ENCODE data around the gene CDK14.
"Not testable (repeated sequence)": the region's sequence is repeated elsewhere in the genome, so short reads cannot be mapped to it uniquely, and the experiment has no call there.

The CDK14 gene

GRCh38 chr7:90900628-90901356 lies 304.7 kb downstream of the CDK14 start:
- no peaks in the 10 kb centered on the region for H3K9me3 ChIP-seq (ENCODE audit: control insufficient read depth, insufficient read depth, low read length)
- H3K4me3 ChIP-seq (ENCODE audit: low read depth, low read length), result no peak overlapping the region
- no peaks in the 10 kb centered on the region for H3K36me3 ChIP-seq (ENCODE audit: control insufficient read depth, insufficient read depth, low read length)
- H3K4me1 ChIP-seq (ENCODE audit: control insufficient read depth, insufficient read depth, low read length), result peaks cover 3% of the 10 kb centered on the region
- no peak overlapping the region for H3K9ac ChIP-seq (ENCODE audit: low read depth, low read length)
- no peaks in the 10 kb centered on the region for H3K27me3 ChIP-seq (ENCODE audit: control insufficient read depth, insufficient read depth, low read length)

GRCh38 chr7:90903841-90904240 lies 307.7 kb downstream of the CDK14 start:
- Histone ChIP-seq H3K4me1 (ENCODE audit: control insufficient read depth, insufficient read depth, low read length) (peaks cover 3% of the 10 kb centered on the region), H3K4me3 (ENCODE audit: low read depth, low read length) (no peak overlapping the region), H3K9ac (ENCODE audit: low read depth, low read length) (no peak overlapping the region), H3K36me3 (ENCODE audit: control insufficient read depth, insufficient read depth, low read length) (no peaks in the 10 kb centered on the region), H3K27me3 (ENCODE audit: control insufficient read depth, insufficient read depth, low read length) (no peaks in the 10 kb centered on the region), H3K9me3 (ENCODE audit: control insufficient read depth, insufficient read depth, low read length) (no peaks in the 10 kb centered on the region)

GRCh38 chr7:90910136-90910535 lies 314.0 kb downstream of the CDK14 start:
- Histone ChIP-seq H3K36me3 (ENCODE audit: control insufficient read depth, insufficient read depth, low read length) (no peaks in the 10 kb centered on the region), H3K27me3 (ENCODE audit: control insufficient read depth, insufficient read depth, low read length) (no peaks in the 10 kb centered on the region)

GRCh38 chr7:90916319-90916718 lies 320.2 kb downstream of the CDK14 start:
- Histone ChIP-seq H3K9ac (ENCODE audit: low read depth, low read length) (no peak overlapping the region), H3K36me3 (ENCODE audit: control insufficient read depth, insufficient read depth, low read length) (no peaks in the 10 kb centered on the region), H3K27me3 (ENCODE audit: control insufficient read depth, insufficient read depth, low read length) (no peaks in the 10 kb centered on the region), H3K9me3 (ENCODE audit: control insufficient read depth, insufficient read depth, low read length) (no peaks in the 10 kb centered on the region), H3K4me3 (ENCODE audit: low read depth, low read length) (no peak overlapping the region), H3K4me1 (ENCODE audit: control insufficient read depth, insufficient read depth, low read length) (peaks cover under 1% of the 10 kb centered on the region)

More at GRCh38 chr7:90910136-90910535, 314.0 kb downstream of the CDK14 start:
- H3K9ac ChIP-seq (ENCODE audit: low read depth, low read length), result no peak overlapping the region
- no peak overlapping the region for H3K4me3 ChIP-seq (ENCODE audit: low read depth, low read length)
- no peaks in the 10 kb centered on the region for H3K9me3 ChIP-seq (ENCODE audit: control insufficient read depth, insufficient read depth, low read length)
- no peaks in the 10 kb centered on the region for H3K4me1 ChIP-seq (ENCODE audit: control insufficient read depth, insufficient read depth, low read length)

- Histone ChIP-seq H3K36me3 (ENCODE audit: control insufficient read depth, insufficient read depth, low read length) (no peaks in the 10 kb centered on the region), H3K4me1 (ENCODE audit: control insufficient read depth, insufficient read depth, low read length) (peaks cover 8% of the 10 kb centered on the region), H3K27me3 (ENCODE audit: control insufficient read depth, insufficient read depth, low read length) (no peaks in the 10 kb centered on the region), H3K9me3 (ENCODE audit: control insufficient read depth, insufficient read depth, low read length) (no peaks in the 10 kb centered on the region), H3K4me3 (ENCODE audit: low read depth, low read length) (no peak overlapping the region), H3K9ac (ENCODE audit: low read depth, low read length) (no peak overlapping the region)
These were observed 321.4 kb downstream of the CDK14 start for GRCh38 chr7:90917539-90917938.

GRCh38 chr7:90918303-90918702 lies 322.2 kb downstream of the CDK14 start:
- no peaks in the 10 kb centered on the region for H3K9me3 ChIP-seq (ENCODE audit: control insufficient read depth, insufficient read depth, low read length)
- peaks cover 8% of the 10 kb centered on the region for H3K4me1 ChIP-seq (ENCODE audit: control insufficient read depth, insufficient read depth, low read length)
- H3K36me3 ChIP-seq (ENCODE audit: control insufficient read depth, insufficient read depth, low read length), result no peaks in the 10 kb centered on the region
- H3K4me3 ChIP-seq (ENCODE audit: low read depth, low read length), result no peak overlapping the region
- no peak overlapping the region for H3K9ac ChIP-seq (ENCODE audit: low read depth, low read length)
- H3K27me3 ChIP-seq (ENCODE audit: control insufficient read depth, insufficient read depth, low read length), result no peaks in the 10 kb centered on the region

GRCh38 chr7:90919816-90920215 lies 323.7 kb downstream of the CDK14 start:
- Histone ChIP-seq H3K36me3 (ENCODE audit: control insufficient read depth, insufficient read depth, low read length) (no peaks in the 10 kb centered on the region), H3K27me3 (ENCODE audit: control insufficient read depth, insufficient read depth, low read length) (no peaks in the 10 kb centered on the region), H3K4me3 (ENCODE audit: low read depth, low read length) (no peak overlapping the region), H3K9me3 (ENCODE audit: control insufficient read depth, insufficient read depth, low read length) (no peaks in the 10 kb centered on the region), H3K4me1 (ENCODE audit: control insufficient read depth, insufficient read depth, low read length) (peaks cover 8% of the 10 kb centered on the region), H3K9ac (ENCODE audit: low read depth, low read length) (no peak overlapping the region)

GRCh38 chr7:90920336-90920735 lies 324.2 kb downstream of the CDK14 start:
- no peak overlapping the region for H3K9ac ChIP-seq (ENCODE audit: low read depth, low read length)
- H3K36me3 ChIP-seq (ENCODE audit: control insufficient read depth, insufficient read depth, low read length), result no peaks in the 10 kb centered on the region
- H3K4me3 ChIP-seq (ENCODE audit: low read depth, low read length), result no peak overlapping the region
- H3K27me3 ChIP-seq (ENCODE audit: control insufficient read depth, insufficient read depth, low read length), result no peaks in the 10 kb centered on the region
- no peaks in the 10 kb centered on the region for H3K9me3 ChIP-seq (ENCODE audit: control insufficient read depth, insufficient read depth, low read length)
- peaks cover 8% of the 10 kb centered on the region for H3K4me1 ChIP-seq (ENCODE audit: control insufficient read depth, insufficient read depth, low read length)

- Histone ChIP-seq H3K4me1 (ENCODE audit: control insufficient read depth, insufficient read depth, low read length) (peaks cover 8% of the 10 kb centered on the region), H3K27me3 (ENCODE audit: control insufficient read depth, insufficient read depth, low read length) (no peaks in the 10 kb centered on the region), H3K4me3 (ENCODE audit: low read depth, low read length) (no peak overlapping the region), H3K9ac (ENCODE audit: low read depth, low read length) (no peak overlapping the region), H3K9me3 (ENCODE audit: control insufficient read depth, insufficient read depth, low read length) (no peaks in the 10 kb centered on the region), H3K36me3 (ENCODE audit: control insufficient read depth, insufficient read depth, low read length) (no peaks in the 10 kb centered on the region)
These were observed 327.4 kb downstream of the CDK14 start for GRCh38 chr7:90923541-90923997.

GRCh38 chr7:90928700-90929424 lies 332.7 kb downstream of the CDK14 start:
- H3K4me1 ChIP-seq (ENCODE audit: control insufficient read depth, insufficient read depth, low read length); H3K9ac ChIP-seq (ENCODE audit: low read depth, low read length); H3K9me3 ChIP-seq (ENCODE audit: control insufficient read depth, insufficient read depth, low read length); H3K4me3 ChIP-seq (ENCODE audit: low read depth, low read length); H3K27me3 ChIP-seq (ENCODE audit: control insufficient read depth, insufficient read depth, low read length); H3K36me3 ChIP-seq (ENCODE audit: control insufficient read depth, insufficient read depth, low read length): not testable (repeated sequence)

- Histone ChIP-seq H3K27me3 (ENCODE audit: control insufficient read depth, insufficient read depth, low read length) (no peaks in the 10 kb centered on the region), H3K9ac (ENCODE audit: low read depth, low read length) (no peak overlapping the region), H3K36me3 (ENCODE audit: control insufficient read depth, insufficient read depth, low read length) (no peaks in the 10 kb centered on the region), H3K9me3 (ENCODE audit: control insufficient read depth, insufficient read depth, low read length) (no peaks in the 10 kb centered on the region), H3K4me3 (ENCODE audit: low read depth, low read length) (no peak overlapping the region), H3K4me1 (ENCODE audit: control insufficient read depth, insufficient read depth, low read length) (no peaks in the 10 kb centered on the region)
These were observed 336.1 kb downstream of the CDK14 start for GRCh38 chr7:90931986-90932916.

All from iPS-15b (cell line).